GM19463 (cell line): ENCODE measurements around the gene CPN2.

Experiments used
- ATAC-seq: cut with Tn5 transposase; IDR thresholded peaks from one replicate; pipeline ENCODE4 v1.9.1; 2021; ENCODE audit warnings: mild to moderate bottlenecking, moderate library complexity; ENCODE audit not compliant: unreplicated experiment

The CPN2 gene

GRCh38 chr3:194330160-194330559, 21.0 kb downstream of the CPN2 start:
- no peak for ATAC-seq

- no peak for ATAC-seq
These were observed 21.6 kb downstream of the CPN2 start for GRCh38 chr3:194329583-194329965.

GRCh38 chr3:194328942-194329582, 22.1 kb downstream of the CPN2 start:
- no peak for ATAC-seq

GRCh38 chr3:194328053-194328657, 23.0 kb downstream of the CPN2 start:
- ATAC-seq: no peak

- no peak for ATAC-seq
These were observed 23.7 kb downstream of the CPN2 start for GRCh38 chr3:194327218-194328052.

GRCh38 chr3:194326968-194327217, 24.2 kb downstream of the CPN2 start:
- ATAC-seq: no peak

GRCh38 chr3:194326192-194326967, 24.7 kb downstream of the CPN2 start:
- no peak for ATAC-seq

GRCh38 chr3:194325424-194326153, 25.5 kb downstream of the CPN2 start:
- ATAC-seq: no peak

GRCh38 chr3:194324823-194325327, 26.3 kb downstream of the CPN2 start:
- ATAC-seq: no peak

GRCh38 chr3:194323785-194324735, 27.1 kb downstream of the CPN2 start:
- ATAC-seq: peak; percentile 51

- no peak for ATAC-seq
These were observed 28.4 kb downstream of the CPN2 start for GRCh38 chr3:194322678-194323211.

GRCh38 chr3:194321693-194322640, 29.2 kb downstream of the CPN2 start:
- ATAC-seq: no peak

GRCh38 chr3:194320744-194321243, 30.3 kb downstream of the CPN2 start:
- ATAC-seq: no peak

GRCh38 chr3:194320100-194320499, 31.0 kb downstream of the CPN2 start:
- no peak for ATAC-seq

- ATAC-seq: no peak
These were observed 32.5 kb downstream of the CPN2 start for GRCh38 chr3:194318511-194319161.

- ATAC-seq: no peak
These were observed 34.2 kb downstream of the CPN2 start for GRCh38 chr3:194316918-194317317.

- peak; percentile 15 for ATAC-seq
These were observed 35.2 kb downstream of the CPN2 start for GRCh38 chr3:194315965-194316361.
